OCI-LY3 (cell line): ENCODE measurements around the gene HIP1.
"Not testable (repeated sequence)": the region's sequence is repeated elsewhere in the genome, so short reads cannot be mapped to it uniquely, and the experiment has no call there.

Experiments
- H2AFZ ChIP-seq: fragments of 200-600, 300-600 bp; shearing (Covaris generic); 2 replicates; pipeline ENCODE4 v1.6.0; 2014; ENCODE audit warnings: antibody characterized with exemption, low read depth, low read length
- H3K27ac ChIP-seq: fragments of 200-600, 300-600 bp; sonication (generic); 2 replicates; pipeline ENCODE4 v1.5.1; 2014; ENCODE audit warnings: mild to moderate bottlenecking, low read length, moderate library complexity, mixed read lengths
- H3K27me3 ChIP-seq: fragments of 200-600, 300-600 bp; sonication (generic); 2 replicates; pipeline ENCODE4 v1.6.1; 2014; ENCODE audit warnings: low read depth, low read length, mixed read lengths
- H3K36me3 ChIP-seq: fragments of 200-600, 300-600 bp; sonication (generic); replicated peaks from 2 replicates; pipeline ENCODE3; 2014; ENCODE audit warnings: low read depth, low read length, mixed read lengths
- H3K4me1 ChIP-seq: fragments of 300-600, 200-600 bp; sonication (generic); 2 replicates; pipeline ENCODE4 v1.6.1; 2014; ENCODE audit warnings: low read length, mixed read lengths
- H3K4me2 ChIP-seq: fragments of 200-600, 300-600 bp; sonication (generic); 2 replicates; pipeline ENCODE4 v1.6.1; 2014; ENCODE audit warnings: low read length, mixed read lengths
- H3K4me3 ChIP-seq: fragments of 300-600, 200-600 bp; sonication (generic); 2 replicates; pipeline ENCODE4 v1.5.1; 2014; ENCODE audit warnings: antibody characterized with exemption, mild to moderate bottlenecking, low read length, moderate library complexity
- H3K79me2 ChIP-seq: fragments of 300-600, 200-600 bp; shearing (Covaris generic); 2 replicates; pipeline ENCODE4 v1.6.1; 2014; ENCODE audit warnings: mild to moderate bottlenecking, low read length, mixed read lengths
- H3K9ac ChIP-seq: fragments of 300-600, 200-600 bp; shearing (Covaris generic); 2 replicates; pipeline ENCODE4 v1.6.0; 2014; ENCODE audit warnings: mild to moderate bottlenecking, low read length, moderate library complexity
- H3K9me3 ChIP-seq: fragments of 200-600, 300-600 bp; shearing (Covaris generic); 2 replicates; pipeline ENCODE4 v1.6.1; 2014; ENCODE audit warnings: low read length, mixed read lengths; ENCODE audit not compliant: insufficient read depth
- H4K20me1 ChIP-seq: fragments of 200-600, 300-600 bp; sonication (generic); 2 replicates; pipeline ENCODE4 v1.6.1; 2016; ENCODE audit warnings: low read length, mixed read lengths; ENCODE audit not compliant: insufficient read depth

Gene HIP1

GRCh38 chr7:75492020-75492419 lies 246.7 kb downstream of the HIP1 start, which contains the start of gene SPDYE5:
Gene SPDYE5, plus strand, starts transcription at chr7:75492320. Its CDS starts 1,728 bp downstream, at chr7:75494048.
- not testable (repeated sequence) for H3K4me3 ChIP-seq, H3K9ac ChIP-seq, H3K27ac ChIP-seq, H3K4me2 ChIP-seq, H3K79me2 ChIP-seq, H4K20me1 ChIP-seq, H3K36me3 ChIP-seq, H3K4me1 ChIP-seq, H3K27me3 ChIP-seq, H2AFZ ChIP-seq, H3K9me3 ChIP-seq

DNA sequence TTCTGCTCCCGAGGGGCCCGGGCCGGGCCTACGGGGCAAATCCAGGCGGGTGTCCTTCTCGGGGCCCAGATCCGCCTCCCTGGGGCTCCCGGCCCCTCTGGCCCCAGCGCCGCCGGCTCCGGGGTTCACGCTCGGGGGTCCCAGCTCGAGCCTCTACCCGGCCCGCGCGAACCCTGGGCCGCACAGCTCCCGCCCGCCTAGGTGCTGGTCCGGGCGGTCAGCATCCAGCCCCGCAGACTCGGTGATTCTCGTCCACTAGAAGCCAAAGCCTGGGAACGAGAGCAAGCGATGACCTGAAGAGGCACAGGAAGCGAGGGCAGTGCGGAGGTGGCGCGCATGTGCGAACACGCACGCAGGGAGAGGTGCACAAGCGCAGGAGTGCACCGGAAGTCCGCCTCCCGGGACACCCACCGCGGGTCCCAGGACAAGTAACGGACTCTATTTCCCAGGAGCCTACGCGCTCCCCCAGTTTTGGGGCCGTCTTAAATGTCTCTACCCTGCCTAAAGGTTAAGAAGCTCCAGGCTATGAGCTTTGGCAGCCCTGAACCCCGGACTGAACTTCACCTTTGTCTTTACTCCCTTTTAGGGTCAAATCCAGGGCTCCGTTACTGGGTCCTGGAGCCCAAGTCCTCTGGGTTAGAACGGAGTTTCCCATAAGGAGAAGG lies 252.6 kb downstream of the HIP1 start, which contains the start of gene POM121C:
Gene POM121C, minus strand, starts transcription at position 321 of the 665 bp plus-strand sequence. CDS start 44,803 bp downstream, outside the sequence.
- H3K9me3 ChIP-seq, H3K27me3 ChIP-seq, H3K36me3 ChIP-seq, H4K20me1 ChIP-seq, H3K4me1 ChIP-seq: not testable (repeated sequence)
- Histone ChIP-seq H3K9ac (peak within 1 kb of the TSS; percentile 81), H3K4me3 (peak within 1 kb of the TSS; percentile 83), H3K27ac (peak within 1 kb of the TSS; percentile 43), H2AFZ (0 out of 2 replicates have a peak within 1 kb of the TSS, but pooled peaks have one; percentile 74), H3K4me2 (peak within 1 kb of the TSS; percentile 67), H3K79me2 (peaks cover 24% of the 10 kb centered on the region)

GRCh38 chr7:75485355-75485978 lies 253.3 kb downstream of the HIP1 start:
- not testable (repeated sequence) for H4K20me1 ChIP-seq, H2AFZ ChIP-seq, H3K36me3 ChIP-seq, H3K9me3 ChIP-seq, H3K4me1 ChIP-seq, H3K27me3 ChIP-seq
- Histone ChIP-seq H3K9ac (peak overlapping the region; percentile 81), H3K4me2 (peak overlapping the region; percentile 26), H3K27ac (peak overlapping the region; percentile 43; the same call in 1 of the 2 replicates), H3K4me3 (peak overlapping the region; percentile 83), H3K79me2 (peaks cover 24% of the 10 kb centered on the region)
